WTC11 (cell line): ENCODE measurements around the gene AIDA. TPM values are rescaled to one million over a fixed set of nuclear protein-coding genes. Genes with fewer than 3 reads are reported as not detected.

ENCODE experiments used
- ATAC-seq: fragments of 200-7000 bp; cut with Tn5 transposase; 2 replicates; pipeline ENCODE4 v1.10.0; 2021; ENCODE audit warnings: mild to moderate bottlenecking, moderate library complexity
- CTCF ChIA-PET: fragments of 300-600 bp; sonication (Branson Sonifier 250); formaldehyde crosslinking; loops from one replicate; lab custom pipeline; 2021; ENCODE audit warnings: antibody characterized with exemption; lab: Charles Lee
- POLR2A ChIA-PET: fragments of 350-600 bp; sonication (Branson Sonifier 250); formaldehyde crosslinking; loops from one replicate; lab custom pipeline; 2021; ENCODE audit warnings: antibody characterized with exemption; lab: Charles Lee
- DNase-seq: peaks from one replicate; pipeline ENCODE4 v3.0.0; 2021; ENCODE audit warnings: low spot score
- H3K27ac Mint-ChIP-seq: 2 replicates; pipeline ENCODE4 v1.8.0; 2021; ENCODE audit warnings: mixed read lengths
- H3K27me3 Mint-ChIP-seq: 2 replicates; pipeline ENCODE4 v1.8.0; 2021; ENCODE audit warnings: low read depth, mild to moderate bottlenecking, moderate library complexity, mixed read lengths
- H3K36me3 Mint-ChIP-seq: 2 replicates; pipeline ENCODE4 v1.8.0; 2021; ENCODE audit warnings: mixed read lengths
- H3K4me1 Mint-ChIP-seq: 2 replicates; pipeline ENCODE4 v1.8.0; 2022; ENCODE audit warnings: mixed read lengths
- H3K4me3 Mint-ChIP-seq: 2 replicates; pipeline ENCODE4 v1.8.0; 2021; ENCODE audit warnings: mild to moderate bottlenecking, moderate library complexity, mixed read lengths
- H3K9me3 Mint-ChIP-seq: 2 replicates; pipeline ENCODE4 v1.8.0; 2021; ENCODE audit warnings: mixed read lengths
- ATF1 ChIP-seq: sonication (generic); formaldehyde crosslinking; IDR thresholded peaks from 2 replicates; pipeline ENCODE4 v1.8.1; 2023; ENCODE audit warnings: mild to moderate bottlenecking, moderate library complexity, missing genetic modification reagents
- CREM ChIP-seq: sonication (generic); formaldehyde crosslinking; IDR thresholded peaks from 2 replicates; pipeline ENCODE4 v1.8.1; 2022; ENCODE audit warnings: mild to moderate bottlenecking, missing genetic modification reagents, moderate library complexity
- FOXP1 ChIP-seq: sonication (generic); formaldehyde crosslinking; IDR thresholded peaks from 2 replicates; pipeline ENCODE4 v1.8.0; 2022; ENCODE audit warnings: missing genetic modification reagents, mild to moderate bottlenecking, moderate library complexity, borderline replicate concordance
- NFATC4 ChIP-seq: fragments of 250-450 bp; sonication (Bioruptor Pico); IDR thresholded peaks from 2 replicates; pipeline ENCODE4 v1.9.0; 2021; ENCODE audit warnings: mild to moderate bottlenecking
- NFE2L1 ChIP-seq: sonication (generic); formaldehyde crosslinking; IDR thresholded peaks from 2 replicates; pipeline ENCODE4 v1.8.1; 2023; ENCODE audit warnings: missing genetic modification reagents
- NR1H2 ChIP-seq: sonication (generic); formaldehyde crosslinking; IDR thresholded peaks from 2 replicates; pipeline ENCODE4 v1.9.0; 2021; ENCODE audit warnings: mild to moderate bottlenecking, moderate library complexity, missing genetic modification reagents
- OVOL2 ChIP-seq: fragments of 250-450 bp; sonication (Bioruptor Pico); IDR thresholded peaks from 2 replicates; pipeline ENCODE4 v1.9.0; 2021; ENCODE audit warnings: mild to moderate bottlenecking, borderline replicate concordance
- SMAD3 ChIP-seq: sonication (generic); formaldehyde crosslinking; IDR thresholded peaks from 2 replicates; pipeline ENCODE4 v1.8.0; 2022; ENCODE audit warnings: missing genetic modification reagents, mild to moderate bottlenecking, borderline replicate concordance
- TEAD4 ChIP-seq: sonication (generic); formaldehyde crosslinking; IDR thresholded peaks from 2 replicates; pipeline ENCODE4 v1.8.0; 2022; ENCODE audit warnings: mild to moderate bottlenecking, missing genetic modification reagents
- ZBTB21 ChIP-seq: sonication (generic); formaldehyde crosslinking; IDR thresholded peaks from 2 replicates; pipeline ENCODE4 v1.8.1; 2023; ENCODE audit warnings: mild to moderate bottlenecking, missing genetic modification reagents, borderline replicate concordance
- ZNF416 ChIP-seq: fragments of 250-450 bp; sonication (Bioruptor Pico); IDR thresholded peaks from 2 replicates; pipeline ENCODE4 v1.9.0; 2021; ENCODE audit warnings: mild to moderate bottlenecking, inconsistent platforms
- total RNA-seq: library from RNA; stranded (reverse); gene quantifications from 3 replicates; pipeline ENCODE4 v1.2.3, GENCODE V29; 2021
- TF ChIP-seq, protein P1 (sequence below): sonication (generic); formaldehyde crosslinking; conservative IDR thresholded peaks from 2 replicates; pipeline ENCODE4 v1.8.1; 2023; ENCODE audit warnings: mild to moderate bottlenecking, low read depth, missing genetic modification reagents, moderate library complexity
- TF ChIP-seq, protein P2 (sequence below): sonication (generic); formaldehyde crosslinking; conservative IDR thresholded peaks from 2 replicates; pipeline ENCODE4 v1.8.1; 2022; ENCODE audit warnings: mild to moderate bottlenecking, missing genetic modification reagents
- TF ChIP-seq, protein P3 (sequence below): fragments of 200-600 bp; IDR thresholded peaks from 2 replicates; pipeline ENCODE4 v1.8.0; 2022; ENCODE audit warnings: antibody characterized with exemption
- TF ChIP-seq, protein P4 (sequence below): sonication (generic); formaldehyde crosslinking; IDR thresholded peaks from 2 replicates; pipeline ENCODE4 v1.8.1; 2023; ENCODE audit warnings: mild to moderate bottlenecking, missing genetic modification reagents, borderline replicate concordance
- TF ChIP-seq, protein P5 (sequence below): sonication (generic); formaldehyde crosslinking; IDR thresholded peaks from 2 replicates; pipeline ENCODE4 v1.8.0; 2022; ENCODE audit warnings: mild to moderate bottlenecking, missing genetic modification reagents
- TF ChIP-seq, protein P6 (sequence below): fragments of 250-450 bp; sonication (Bioruptor Pico); IDR thresholded peaks from 2 replicates; pipeline ENCODE4 v1.9.0; 2021; ENCODE audit warnings: mild to moderate bottlenecking
- TF ChIP-seq, protein P7 (sequence below): sonication (generic); formaldehyde crosslinking; IDR thresholded peaks from 2 replicates; pipeline ENCODE4 v1.8.0; 2023; ENCODE audit warnings: missing genetic modification reagents, mild to moderate bottlenecking, borderline replicate concordance
- TF ChIP-seq, protein P8 (sequence below): sonication (generic); formaldehyde crosslinking; IDR thresholded peaks from 2 replicates; pipeline ENCODE4 v1.8.0; 2022; ENCODE audit warnings: mild to moderate bottlenecking, missing genetic modification reagents

Gene AIDA
- total RNA-seq, 1 experiment from 2014 or later: 81.2 TPM

DNA sequence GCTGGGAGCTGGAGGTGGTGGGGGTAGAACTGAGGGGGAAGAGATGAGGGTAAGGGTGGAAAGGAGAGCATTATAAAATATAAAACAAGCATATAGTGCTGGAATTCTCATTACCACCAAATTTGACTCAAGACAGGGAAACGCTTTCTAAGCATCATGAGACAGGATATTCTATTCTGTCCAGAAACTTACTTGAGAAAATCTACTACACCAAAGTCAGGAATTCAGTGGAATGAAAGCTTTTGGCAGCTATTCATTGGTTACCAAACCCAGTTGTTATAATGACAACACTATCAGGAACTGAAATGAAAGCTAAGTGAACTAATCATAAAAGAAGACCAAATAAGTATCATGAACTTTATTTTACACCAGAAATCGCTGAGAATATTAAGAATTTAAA, 14.5 kb downstream of the AIDA start:
- ATAC-seq (no peak), DNase-seq (no peak)
- no peak for TF ChIP-seq CREM (CRISPR knock-in tag)
- TF ChIP-seq ZBTB21 (CRISPR knock-in tag): no peak
- no peak for TF ChIP-seq FOXP1 (CRISPR knock-in tag)
- TF ChIP-seq SMAD3: no peak
- TF ChIP-seq, protein P1, sequence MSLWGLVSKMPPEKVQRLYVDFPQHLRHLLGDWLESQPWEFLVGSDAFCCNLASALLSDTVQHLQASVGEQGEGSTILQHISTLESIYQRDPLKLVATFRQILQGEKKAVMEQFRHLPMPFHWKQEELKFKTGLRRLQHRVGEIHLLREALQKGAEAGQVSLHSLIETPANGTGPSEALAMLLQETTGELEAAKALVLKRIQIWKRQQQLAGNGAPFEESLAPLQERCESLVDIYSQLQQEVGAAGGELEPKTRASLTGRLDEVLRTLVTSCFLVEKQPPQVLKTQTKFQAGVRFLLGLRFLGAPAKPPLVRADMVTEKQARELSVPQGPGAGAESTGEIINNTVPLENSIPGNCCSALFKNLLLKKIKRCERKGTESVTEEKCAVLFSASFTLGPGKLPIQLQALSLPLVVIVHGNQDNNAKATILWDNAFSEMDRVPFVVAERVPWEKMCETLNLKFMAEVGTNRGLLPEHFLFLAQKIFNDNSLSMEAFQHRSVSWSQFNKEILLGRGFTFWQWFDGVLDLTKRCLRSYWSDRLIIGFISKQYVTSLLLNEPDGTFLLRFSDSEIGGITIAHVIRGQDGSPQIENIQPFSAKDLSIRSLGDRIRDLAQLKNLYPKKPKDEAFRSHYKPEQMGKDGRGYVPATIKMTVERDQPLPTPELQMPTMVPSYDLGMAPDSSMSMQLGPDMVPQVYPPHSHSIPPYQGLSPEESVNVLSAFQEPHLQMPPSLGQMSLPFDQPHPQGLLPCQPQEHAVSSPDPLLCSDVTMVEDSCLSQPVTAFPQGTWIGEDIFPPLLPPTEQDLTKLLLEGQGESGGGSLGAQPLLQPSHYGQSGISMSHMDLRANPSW (CRISPR knock-in tag): no peak
- no peak for TF ChIP-seq ATF1 (CRISPR knock-in tag)
- TF ChIP-seq OVOL2 (CRISPR knock-in tag): no peak
- no peak for TF ChIP-seq NFE2L1 (CRISPR knock-in tag)
- TF ChIP-seq NR1H2 (CRISPR knock-in tag): no peak
- TF ChIP-seq, protein P2, sequence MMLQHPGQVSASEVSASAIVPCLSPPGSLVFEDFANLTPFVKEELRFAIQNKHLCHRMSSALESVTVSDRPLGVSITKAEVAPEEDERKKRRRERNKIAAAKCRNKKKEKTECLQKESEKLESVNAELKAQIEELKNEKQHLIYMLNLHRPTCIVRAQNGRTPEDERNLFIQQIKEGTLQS (CRISPR knock-in tag): no peak
- TF ChIP-seq, protein P3, sequence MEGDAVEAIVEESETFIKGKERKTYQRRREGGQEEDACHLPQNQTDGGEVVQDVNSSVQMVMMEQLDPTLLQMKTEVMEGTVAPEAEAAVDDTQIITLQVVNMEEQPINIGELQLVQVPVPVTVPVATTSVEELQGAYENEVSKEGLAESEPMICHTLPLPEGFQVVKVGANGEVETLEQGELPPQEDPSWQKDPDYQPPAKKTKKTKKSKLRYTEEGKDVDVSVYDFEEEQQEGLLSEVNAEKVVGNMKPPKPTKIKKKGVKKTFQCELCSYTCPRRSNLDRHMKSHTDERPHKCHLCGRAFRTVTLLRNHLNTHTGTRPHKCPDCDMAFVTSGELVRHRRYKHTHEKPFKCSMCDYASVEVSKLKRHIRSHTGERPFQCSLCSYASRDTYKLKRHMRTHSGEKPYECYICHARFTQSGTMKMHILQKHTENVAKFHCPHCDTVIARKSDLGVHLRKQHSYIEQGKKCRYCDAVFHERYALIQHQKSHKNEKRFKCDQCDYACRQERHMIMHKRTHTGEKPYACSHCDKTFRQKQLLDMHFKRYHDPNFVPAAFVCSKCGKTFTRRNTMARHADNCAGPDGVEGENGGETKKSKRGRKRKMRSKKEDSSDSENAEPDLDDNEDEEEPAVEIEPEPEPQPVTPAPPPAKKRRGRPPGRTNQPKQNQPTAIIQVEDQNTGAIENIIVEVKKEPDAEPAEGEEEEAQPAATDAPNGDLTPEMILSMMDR: no peak
- TF ChIP-seq NFATC4: no peak
- TF ChIP-seq, protein P4, sequence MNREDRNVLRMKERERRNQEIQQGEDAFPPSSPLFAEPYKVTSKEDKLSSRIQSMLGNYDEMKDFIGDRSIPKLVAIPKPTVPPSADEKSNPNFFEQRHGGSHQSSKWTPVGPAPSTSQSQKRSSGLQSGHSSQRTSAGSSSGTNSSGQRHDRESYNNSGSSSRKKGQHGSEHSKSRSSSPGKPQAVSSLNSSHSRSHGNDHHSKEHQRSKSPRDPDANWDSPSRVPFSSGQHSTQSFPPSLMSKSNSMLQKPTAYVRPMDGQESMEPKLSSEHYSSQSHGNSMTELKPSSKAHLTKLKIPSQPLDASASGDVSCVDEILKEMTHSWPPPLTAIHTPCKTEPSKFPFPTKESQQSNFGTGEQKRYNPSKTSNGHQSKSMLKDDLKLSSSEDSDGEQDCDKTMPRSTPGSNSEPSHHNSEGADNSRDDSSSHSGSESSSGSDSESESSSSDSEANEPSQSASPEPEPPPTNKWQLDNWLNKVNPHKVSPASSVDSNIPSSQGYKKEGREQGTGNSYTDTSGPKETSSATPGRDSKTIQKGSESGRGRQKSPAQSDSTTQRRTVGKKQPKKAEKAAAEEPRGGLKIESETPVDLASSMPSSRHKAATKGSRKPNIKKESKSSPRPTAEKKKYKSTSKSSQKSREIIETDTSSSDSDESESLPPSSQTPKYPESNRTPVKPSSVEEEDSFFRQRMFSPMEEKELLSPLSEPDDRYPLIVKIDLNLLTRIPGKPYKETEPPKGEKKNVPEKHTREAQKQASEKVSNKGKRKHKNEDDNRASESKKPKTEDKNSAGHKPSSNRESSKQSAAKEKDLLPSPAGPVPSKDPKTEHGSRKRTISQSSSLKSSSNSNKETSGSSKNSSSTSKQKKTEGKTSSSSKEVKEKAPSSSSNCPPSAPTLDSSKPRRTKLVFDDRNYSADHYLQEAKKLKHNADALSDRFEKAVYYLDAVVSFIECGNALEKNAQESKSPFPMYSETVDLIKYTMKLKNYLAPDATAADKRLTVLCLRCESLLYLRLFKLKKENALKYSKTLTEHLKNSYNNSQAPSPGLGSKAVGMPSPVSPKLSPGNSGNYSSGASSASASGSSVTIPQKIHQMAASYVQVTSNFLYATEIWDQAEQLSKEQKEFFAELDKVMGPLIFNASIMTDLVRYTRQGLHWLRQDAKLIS: no peak
- no peak for TF ChIP-seq TEAD4 (CRISPR knock-in tag)
- TF ChIP-seq, protein P5, sequence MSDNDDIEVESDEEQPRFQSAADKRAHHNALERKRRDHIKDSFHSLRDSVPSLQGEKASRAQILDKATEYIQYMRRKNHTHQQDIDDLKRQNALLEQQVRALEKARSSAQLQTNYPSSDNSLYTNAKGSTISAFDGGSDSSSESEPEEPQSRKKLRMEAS (CRISPR knock-in tag): no peak
- TF ChIP-seq, protein P6, sequence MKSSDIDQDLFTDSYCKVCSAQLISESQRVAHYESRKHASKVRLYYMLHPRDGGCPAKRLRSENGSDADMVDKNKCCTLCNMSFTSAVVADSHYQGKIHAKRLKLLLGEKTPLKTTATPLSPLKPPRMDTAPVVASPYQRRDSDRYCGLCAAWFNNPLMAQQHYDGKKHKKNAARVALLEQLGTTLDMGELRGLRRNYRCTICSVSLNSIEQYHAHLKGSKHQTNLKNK (CRISPR knock-in tag): no peak
- TF ChIP-seq, protein P7, sequence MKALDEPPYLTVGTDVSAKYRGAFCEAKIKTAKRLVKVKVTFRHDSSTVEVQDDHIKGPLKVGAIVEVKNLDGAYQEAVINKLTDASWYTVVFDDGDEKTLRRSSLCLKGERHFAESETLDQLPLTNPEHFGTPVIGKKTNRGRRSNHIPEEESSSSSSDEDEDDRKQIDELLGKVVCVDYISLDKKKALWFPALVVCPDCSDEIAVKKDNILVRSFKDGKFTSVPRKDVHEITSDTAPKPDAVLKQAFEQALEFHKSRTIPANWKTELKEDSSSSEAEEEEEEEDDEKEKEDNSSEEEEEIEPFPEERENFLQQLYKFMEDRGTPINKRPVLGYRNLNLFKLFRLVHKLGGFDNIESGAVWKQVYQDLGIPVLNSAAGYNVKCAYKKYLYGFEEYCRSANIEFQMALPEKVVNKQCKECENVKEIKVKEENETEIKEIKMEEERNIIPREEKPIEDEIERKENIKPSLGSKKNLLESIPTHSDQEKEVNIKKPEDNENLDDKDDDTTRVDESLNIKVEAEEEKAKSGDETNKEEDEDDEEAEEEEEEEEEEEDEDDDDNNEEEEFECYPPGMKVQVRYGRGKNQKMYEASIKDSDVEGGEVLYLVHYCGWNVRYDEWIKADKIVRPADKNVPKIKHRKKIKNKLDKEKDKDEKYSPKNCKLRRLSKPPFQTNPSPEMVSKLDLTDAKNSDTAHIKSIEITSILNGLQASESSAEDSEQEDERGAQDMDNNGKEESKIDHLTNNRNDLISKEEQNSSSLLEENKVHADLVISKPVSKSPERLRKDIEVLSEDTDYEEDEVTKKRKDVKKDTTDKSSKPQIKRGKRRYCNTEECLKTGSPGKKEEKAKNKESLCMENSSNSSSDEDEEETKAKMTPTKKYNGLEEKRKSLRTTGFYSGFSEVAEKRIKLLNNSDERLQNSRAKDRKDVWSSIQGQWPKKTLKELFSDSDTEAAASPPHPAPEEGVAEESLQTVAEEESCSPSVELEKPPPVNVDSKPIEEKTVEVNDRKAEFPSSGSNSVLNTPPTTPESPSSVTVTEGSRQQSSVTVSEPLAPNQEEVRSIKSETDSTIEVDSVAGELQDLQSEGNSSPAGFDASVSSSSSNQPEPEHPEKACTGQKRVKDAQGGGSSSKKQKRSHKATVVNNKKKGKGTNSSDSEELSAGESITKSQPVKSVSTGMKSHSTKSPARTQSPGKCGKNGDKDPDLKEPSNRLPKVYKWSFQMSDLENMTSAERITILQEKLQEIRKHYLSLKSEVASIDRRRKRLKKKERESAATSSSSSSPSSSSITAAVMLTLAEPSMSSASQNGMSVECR (CRISPR knock-in tag): no peak
- TF ChIP-seq, protein P8, sequence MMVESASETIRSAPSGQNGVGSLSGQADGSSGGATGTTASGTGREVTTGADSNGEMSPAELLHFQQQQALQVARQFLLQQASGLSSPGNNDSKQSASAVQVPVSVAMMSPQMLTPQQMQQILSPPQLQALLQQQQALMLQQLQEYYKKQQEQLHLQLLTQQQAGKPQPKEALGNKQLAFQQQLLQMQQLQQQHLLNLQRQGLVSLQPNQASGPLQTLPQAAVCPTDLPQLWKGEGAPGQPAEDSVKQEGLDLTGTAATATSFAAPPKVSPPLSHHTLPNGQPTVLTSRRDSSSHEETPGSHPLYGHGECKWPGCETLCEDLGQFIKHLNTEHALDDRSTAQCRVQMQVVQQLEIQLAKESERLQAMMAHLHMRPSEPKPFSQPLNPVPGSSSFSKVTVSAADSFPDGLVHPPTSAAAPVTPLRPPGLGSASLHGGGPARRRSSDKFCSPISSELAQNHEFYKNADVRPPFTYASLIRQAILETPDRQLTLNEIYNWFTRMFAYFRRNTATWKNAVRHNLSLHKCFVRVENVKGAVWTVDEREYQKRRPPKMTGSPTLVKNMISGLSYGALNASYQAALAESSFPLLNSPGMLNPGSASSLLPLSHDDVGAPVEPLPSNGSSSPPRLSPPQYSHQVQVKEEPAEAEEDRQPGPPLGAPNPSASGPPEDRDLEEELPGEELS: no peak
- no peak for TF ChIP-seq ZNF416 (CRISPR knock-in tag)

More for the DNA sequence above, 14.5 kb downstream of the AIDA start:
- H3K4me1 Mint-ChIP-seq: no peaks in the 10 kb centered on the region
- H3K27me3 Mint-ChIP-seq: no peaks in the 10 kb centered on the region
- ChIA-PET CTCF (interaction anchor here (0.7 to 1.6 kb wide), 3 partner anchors 8 to 71 kb away, joined by 3 to 4 read pairs (median 3); no protein-coding TSS in a partner anchor), POLR2A (interaction anchor here (0.7 kb wide), 1 partner anchor 116 kb away, joined by 6 read pairs; no protein-coding TSS in a partner anchor)
- H3K9me3 Mint-ChIP-seq: peaks cover 5% of the 10 kb centered on the region
- H3K27ac Mint-ChIP-seq: no peak overlapping the region
- H3K4me3 Mint-ChIP-seq: no peak overlapping the region
- H3K36me3 Mint-ChIP-seq: peaks cover 26% of the 10 kb centered on the region
